CD4-positive, alpha-beta T cell treated with Interleukin-12 subunit alpha and Interleukin-12 subunit beta, for 1 hour (primary cell): ENCODE data around the gene GJC2.

ENCODE experiments used
- DNase-seq: peaks from one replicate; pipeline ENCODE4 v3.0.0-alpha.2; 2020

The GJC2 gene

DNA sequence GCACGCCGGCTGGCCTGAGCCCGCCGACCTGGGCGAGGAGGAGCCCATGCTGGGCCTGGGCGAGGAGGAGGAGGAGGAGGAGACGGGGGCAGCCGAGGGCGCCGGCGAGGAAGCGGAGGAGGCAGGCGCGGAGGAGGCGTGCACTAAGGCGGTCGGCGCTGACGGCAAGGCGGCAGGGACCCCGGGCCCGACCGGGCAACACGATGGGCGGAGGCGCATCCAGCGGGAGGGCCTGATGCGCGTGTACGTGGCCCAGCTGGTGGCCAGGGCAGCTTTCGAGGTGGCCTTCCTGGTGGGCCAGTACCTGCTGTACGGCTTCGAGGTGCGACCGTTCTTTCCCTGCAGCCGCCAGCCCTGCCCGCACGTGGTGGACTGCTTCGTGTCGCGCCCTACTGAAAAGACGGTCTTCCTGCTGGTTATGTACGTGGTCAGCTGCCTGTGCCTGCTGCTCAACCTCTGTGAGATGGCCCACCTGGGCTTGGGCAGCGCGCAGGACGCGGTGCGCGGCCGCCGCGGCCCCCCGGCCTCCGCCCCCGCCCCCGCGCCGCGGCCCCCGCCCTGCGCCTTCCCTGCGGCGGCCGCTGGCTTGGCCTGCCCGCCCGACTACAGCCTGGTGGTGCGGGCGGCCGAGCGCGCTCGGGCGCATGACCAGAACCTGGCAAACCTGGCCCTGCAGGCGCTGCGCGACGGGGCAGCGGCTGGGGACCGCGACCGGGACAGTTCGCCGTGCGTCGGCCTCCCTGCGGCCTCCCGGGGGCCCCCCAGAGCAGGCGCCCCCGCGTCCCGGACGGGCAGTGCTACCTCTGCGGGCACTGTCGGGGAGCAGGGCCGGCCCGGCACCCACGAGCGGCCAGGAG is 8.6 kb downstream of the GJC2 start:
- DNase-seq: no peak

DNA sequence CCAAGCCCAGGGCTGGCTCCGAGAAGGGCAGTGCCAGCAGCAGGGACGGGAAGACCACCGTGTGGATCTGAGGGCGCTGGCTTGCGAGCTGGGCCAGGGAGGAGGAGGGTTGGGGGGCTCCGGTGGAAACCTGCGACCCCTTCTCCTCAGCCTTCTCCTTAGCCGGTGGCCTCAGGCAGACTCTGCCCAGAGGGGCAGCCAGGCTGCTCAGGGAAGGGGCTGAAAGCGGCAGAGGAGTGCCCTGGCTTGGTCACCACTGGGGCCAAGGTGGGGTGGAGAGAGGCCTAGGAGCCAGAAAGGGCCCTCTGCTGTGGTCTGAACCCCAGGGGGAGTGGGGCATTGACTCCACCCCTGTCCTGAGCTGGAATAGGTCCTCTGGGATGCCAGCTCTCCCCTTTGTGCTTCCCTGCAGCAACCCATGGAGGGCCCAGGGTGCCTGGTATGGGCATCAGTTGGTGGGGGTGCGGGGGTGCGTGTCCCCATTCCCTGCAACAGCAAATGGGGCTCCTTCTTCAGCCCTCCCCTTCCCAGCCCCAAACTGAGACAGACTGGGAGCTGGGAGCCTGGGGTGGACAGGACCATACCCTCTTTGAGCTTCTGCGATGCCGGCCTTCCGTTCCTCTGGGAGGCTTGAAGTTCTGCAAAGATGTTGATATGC is 9.4 kb downstream of the GJC2 start:
- DNase-seq: no peak

DNA sequence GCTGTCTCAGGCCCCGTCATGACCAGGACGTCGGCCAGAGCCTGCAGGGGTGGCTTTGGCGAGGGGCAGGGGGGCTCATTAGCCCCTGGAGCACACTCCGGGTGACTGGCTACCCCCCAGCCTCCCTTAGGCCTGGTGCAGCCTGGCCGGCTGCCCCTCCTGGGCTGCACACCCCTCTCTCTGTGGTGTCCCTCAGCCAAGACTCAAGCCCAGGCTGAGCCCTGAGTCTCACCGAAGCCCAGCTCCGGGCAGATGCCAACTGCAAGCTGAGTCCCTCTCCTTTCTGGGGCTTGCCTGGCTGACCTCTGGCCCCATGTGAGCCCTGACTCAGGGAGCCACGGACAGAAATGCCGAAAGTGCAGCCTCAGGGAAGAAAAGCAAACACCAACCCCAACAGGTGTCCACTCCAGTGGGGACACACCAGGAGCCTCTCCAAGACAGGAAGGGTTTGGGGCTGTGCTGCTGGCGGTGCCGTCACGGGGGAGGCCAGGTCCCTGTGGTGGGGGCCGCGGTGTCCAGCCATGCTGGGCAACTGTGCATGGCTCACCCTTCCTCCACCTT is 10.6 kb downstream of the GJC2 start:
- no peak for DNase-seq

DNA sequence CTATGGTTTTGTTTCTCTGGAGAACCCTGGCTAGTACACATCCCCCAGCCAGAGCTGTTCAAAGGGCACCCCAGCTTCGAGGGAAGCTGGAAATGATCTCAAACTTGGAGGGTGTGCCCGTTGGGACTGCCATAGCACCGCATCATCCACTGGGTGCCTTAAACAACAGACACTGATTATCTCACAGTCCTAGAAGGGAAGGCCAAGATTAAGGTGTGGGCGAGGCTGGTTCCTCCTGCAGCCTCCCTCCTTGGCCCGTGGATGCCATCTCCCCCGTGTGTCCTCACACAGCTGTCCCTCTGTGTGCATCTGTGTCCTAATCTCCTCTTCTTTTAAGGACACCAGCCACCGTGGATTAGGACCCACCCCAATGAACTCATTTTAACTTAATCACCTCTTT is 11.6 kb downstream of the GJC2 start:
- no peak for DNase-seq

DNA sequence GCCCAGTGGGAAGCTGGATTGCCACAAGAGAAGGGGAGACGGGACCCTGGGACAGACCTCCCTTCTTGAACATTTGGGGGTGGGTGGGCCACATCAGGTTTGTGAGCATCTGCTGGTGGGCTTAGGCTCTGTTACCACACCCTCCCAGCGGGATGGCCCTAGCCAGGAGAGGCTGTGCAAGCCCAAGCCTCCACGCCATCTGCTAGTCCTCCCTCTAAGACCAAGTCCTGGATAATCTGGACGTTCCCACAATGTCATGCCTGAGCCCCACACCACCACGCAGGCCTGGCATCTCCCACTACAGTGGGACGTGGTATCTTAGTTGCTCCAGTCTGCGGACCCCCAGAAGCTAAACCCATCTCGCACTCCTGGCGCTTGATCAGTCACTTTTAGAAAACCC is 12.1 kb downstream of the GJC2 start:
- DNase-seq: no peak

DNA sequence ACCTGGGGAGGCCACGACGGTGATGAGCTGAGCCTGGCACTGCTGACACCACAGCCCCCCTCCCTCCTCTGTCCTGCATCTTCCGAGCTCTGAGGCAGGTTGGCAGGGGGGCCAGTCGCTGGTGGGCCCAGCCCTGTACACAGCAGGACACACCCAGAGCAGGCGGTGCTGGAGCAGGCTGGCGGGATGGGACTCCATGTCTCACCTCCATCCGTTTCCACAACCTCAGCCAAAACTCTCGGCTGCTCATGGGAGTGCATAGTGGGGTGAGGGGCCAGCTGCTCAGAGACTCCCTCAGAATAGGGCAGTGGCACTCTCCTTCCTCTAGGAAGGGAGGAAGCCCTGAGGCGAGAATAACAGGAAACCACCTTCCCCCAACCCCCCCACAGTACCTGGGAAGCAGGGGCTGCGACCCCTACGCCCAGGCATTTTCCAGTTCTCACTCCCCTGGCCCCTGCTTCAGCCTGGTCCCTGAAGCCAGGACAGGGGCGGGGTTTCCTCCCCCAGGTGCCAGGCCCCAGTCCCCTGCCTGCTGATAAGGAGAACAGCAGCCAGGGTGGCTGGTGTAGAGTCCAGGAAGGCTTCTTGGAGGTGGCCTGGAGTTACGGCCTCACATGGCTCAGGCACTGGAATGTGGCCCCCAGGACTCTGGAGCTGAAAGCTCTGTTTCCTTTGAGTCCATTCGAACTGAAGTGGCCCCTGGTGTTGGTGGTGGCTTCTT is 12.7 kb downstream of the GJC2 start:
- no peak for DNase-seq

DNA sequence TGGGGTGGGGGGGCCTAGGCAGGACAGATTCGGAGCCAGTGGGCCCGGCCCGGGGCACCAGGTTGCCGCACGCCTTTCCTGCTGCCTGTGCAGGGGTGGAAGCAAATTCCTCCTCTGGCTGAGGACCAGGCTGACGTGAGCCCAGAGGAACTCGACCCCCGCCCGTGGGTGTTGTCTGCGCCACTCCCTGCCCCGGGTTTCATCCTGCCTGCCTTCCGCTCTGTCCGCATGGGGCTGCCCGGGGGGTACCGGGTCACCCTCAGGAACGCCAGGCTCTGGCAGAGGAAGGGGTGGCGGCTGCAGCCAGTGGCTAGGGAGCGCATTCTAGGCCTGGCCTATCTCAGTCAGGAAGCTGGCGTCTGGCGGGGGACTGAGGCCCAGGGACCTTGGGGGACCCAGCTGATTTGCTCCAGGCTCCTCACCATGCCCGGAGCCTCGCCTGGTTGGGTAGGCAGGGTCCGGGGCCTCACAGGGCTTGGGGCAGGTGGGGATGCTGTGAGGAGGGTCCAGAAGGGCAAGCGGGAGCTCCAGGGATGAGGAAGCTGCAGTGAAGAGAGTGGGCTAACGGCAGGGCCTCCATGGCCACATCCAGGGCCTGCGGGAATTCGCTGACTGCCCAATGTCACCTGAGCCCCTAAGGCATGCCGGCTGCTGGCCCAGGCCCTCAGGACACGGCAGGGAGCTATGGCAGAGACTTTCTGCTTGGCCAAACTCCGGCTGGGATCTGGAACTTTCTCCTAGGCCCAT is 13.4 kb downstream of the GJC2 start:
- DNase-seq: no peak

DNA sequence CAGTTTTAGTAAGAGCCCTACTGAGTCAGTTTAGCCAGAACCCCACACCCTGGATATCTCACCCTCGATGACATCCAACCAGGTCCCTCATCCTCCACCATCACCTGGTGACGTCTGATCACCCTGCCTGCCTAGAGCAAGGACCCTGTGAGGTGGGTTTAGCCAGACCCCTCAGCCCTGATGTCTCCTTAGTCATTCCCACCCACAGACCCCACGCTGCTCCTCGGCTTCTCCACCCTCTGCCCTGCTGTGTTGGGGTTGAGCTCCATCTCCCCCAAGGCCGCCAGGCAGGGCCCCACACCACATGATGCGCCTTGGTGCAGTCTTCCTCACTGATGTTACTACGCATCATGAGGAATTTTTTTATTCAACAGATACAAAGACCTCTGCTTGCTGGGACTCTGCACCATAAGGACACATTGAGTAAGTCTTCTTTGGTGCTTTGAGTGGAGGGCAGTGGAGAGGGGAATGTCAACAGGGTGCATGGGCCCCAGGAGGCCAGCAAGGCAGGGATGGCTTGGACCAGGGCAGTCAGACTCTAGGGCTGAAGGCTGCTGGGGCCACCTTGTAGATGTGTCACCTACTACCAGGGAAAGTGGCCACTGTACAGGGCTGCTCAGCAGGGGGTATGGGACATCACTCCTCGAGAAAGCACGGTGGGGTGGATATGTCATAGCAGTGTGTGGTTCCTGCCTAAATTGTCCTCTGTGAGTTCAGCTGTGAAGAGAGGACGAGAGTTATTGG is 14.2 kb downstream of the GJC2 start:
- DNase-seq: no peak

DNA sequence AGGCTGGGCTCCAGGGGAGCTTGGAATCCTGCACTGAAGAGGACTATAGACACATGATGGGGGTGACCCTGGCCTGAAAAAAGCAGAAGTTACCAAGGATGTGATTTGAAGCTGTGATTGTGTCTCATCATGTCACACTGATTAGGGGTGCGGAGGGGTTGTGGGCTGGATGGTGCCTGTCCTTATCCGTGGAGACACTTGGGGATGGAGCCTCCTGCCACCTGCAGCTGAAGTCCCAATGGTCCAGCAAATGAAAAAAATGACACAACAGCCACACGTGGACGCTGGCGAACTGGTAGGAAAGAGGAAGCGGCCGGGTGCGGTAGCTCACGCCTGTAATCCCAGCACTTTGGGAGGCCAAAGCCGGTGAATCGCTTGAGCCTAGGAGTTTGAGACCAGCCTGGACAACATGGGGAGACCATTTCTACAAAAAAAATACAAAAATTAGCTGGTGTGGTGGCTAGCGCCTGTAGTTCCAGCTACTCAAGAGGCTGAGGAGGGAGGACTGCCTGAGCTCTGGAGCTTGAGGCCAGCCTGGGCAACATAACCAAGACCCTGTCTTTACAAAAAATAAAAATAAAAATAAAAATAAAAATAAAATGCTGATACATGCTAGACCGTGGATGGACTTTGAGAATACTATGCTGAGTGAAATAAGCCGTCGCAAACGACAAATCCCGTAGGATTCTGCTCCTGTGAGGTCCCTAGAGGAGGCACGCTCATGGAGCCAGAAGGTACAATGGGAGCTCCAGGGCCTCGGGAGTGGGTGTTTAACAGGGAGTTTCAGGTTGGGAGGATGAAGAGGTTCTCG is 15.0 kb downstream of the GJC2 start:
- no peak for DNase-seq

DNA sequence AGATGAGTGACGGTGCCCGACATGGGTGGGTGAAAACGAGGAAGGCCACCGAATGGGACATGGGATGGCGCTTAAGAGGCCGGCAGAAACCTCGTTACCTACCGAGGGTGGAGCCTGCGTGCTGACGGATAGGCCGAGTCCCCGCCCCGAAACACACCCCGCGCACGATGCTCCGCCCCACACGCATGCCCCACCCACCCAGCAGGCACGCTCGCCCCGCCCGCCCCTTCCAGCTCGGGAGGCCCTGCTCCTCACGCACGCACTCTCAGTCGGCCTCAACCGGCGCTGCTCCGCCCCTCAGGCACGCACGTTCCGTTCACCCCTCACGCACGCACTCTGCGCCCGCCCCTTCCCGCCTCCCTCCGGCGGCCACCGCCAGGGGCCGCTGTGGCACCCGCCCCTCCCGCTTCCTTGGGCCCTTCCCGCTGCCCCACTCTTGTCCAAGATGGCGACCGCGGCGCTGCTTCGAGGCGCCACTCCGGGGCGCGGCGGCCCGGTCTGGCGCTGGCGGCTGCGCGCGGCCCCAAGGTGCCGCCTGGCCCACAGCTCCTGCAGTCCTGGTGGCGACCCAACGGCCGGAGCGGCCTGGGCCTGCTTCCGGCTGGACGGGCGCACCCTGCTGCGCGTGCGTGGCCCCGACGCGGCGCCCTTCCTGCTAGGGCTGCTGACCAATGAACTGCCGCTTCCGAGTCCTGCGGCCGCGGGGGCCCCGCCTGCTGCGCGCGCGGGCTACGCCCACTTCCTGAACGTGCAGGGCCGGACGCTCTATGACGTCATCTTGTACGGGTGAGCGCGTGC is 15.8 kb downstream of the GJC2 start, which contains the start of gene IBA57:
Gene IBA57, plus strand, starts transcription at position 433 of the 798 bp plus-strand sequence. Its CDS starts 13 bp downstream, at position 446.
- DNase-seq: peak; percentile 100

DNA sequence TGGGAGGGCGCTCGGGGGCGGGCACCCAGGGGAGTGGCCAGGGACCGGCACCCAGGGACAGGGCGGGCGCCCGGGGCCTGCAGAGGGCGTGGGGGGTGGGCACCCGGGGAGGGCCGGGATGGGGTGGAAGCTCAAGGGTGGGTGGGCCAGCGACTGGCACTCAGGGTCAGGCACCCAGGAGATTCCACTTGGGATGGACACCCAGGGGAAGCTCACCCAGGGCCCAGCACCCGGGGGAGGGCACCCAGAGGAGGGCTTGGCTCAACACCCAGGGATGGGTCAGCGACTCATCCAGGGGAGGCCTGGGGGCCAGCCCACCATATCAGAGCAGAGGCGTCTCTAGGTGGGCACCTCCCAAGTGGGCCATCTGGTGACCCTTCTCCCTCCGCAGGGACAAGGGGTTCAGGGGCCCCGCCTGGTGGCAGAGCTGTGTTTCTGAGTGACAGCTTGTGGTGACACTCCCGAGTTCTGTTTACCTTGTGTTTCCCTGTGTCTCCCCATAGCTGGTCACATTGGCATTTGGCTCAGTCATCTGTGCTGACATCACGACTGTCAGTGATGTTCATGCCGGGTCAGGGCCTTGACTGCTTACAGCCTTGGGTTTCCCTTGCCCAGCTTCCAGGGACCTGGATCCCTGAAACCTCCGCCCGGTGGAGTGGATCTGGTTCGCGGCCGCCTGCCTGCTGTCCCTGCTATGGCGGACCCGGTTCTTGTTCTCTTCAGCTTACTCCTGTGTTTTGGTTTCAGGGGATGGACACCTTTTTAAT is 16.6 kb downstream of the GJC2 start:
- DNase-seq: peak; percentile 78

DNA sequence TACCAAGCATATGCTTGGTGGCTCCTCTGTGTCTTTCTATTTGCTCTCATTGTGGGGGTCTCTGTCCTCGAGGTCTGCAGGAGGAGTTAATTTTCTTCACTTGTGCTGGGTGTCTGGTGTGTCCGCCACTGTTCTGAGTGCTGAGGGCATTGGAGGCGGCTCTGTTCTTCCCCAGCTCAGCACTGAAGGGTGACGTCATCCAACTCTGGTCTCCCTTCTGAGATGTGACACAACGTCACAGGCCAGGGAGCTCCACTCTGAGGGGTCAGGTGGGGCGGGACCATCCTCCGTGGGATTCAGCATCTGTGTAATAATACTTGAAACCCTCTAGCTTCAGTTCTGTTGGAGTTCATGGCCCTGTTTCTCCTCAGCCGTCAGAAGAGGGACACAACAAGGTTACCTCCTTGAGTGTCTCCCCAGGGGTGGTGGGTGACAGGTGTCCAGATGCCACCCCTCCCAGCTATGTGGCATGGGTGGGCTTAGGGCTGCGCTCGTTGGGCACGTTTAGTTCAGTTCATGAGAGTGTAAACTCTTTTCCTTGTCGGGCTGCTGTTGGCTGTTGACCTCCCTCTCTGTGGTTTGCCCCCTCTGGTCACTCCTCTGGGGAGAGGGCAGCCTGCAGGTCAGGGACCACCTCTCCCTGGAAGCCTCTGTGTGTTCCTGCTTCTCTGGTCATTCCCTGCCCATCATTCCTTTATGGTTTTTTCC is 19.0 kb downstream of the GJC2 start:
- DNase-seq: no peak

DNA sequence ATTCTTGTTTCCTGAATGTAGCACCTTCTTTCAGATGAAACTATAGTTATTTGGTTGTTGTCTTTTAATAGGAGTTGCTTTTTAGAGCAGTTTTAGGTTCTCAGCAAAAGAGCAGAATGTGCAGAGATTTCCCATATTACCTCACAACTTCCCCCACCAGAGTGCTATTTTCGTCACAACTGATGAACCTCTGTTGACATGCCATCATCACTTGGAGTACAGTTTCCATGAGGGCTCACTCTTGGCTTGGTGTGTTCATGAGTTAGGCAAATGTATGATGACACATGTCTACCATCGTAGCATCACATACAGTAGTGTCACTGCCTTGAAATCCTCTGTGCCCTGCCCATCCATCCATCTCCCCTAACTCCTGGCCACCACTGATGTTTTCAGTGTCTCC is 19.6 kb downstream of the GJC2 start:
- no peak for DNase-seq

DNA sequence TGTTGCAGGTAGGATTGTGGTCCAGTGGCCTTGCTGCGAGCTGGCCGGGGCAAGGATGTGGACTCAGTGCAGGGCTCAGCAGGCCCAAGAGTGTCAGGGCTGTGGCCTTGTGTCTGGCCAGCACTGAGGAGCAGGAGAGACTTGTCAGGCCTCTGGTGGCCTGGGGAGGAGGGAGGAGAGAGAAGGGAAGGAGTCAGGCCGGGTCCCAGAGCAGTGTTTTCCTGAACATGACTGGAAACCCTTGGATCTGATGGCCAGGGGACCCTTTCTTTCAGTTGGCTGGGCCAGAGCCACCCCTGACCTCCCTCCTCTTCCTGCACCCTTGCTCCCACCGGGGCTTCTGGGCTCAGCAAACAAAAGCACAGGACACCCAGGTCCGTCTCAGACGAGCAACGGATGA is 20.9 kb downstream of the GJC2 start:
- no peak for DNase-seq

DNA sequence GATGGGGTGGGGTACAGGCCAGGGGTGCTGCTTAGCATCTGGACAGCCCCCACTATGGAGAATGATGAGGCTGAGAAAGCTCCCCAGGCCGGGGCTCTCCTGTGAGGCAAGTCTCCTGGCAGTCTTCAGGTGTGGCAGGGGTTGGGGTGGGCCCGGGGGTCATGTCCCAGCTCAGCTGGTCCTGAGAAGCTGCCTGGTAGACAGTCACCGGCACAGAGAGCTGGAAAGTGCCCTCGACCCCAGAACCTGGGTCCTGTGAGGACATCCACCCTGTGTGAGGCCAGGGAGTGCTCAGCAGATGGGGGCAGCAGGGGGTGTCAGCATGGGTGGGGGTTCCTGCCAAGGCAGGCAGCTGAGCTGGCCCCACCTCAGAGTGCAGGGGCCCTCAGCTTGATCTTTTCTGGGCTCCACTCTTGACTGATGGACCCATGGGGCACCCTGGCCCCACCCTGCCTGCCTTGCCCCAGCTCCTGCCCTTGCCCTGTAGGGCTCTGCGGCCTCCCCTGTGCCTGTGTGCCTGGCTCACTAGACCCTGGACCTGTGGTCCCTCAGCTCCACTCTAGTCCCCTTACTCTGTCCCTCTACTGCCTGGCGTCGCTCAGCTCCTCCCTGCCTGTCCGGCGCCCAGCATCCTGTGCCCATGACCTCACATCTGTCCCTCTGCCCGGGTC is 21.6 kb downstream of the GJC2 start:
- DNase-seq: no peak

DNA sequence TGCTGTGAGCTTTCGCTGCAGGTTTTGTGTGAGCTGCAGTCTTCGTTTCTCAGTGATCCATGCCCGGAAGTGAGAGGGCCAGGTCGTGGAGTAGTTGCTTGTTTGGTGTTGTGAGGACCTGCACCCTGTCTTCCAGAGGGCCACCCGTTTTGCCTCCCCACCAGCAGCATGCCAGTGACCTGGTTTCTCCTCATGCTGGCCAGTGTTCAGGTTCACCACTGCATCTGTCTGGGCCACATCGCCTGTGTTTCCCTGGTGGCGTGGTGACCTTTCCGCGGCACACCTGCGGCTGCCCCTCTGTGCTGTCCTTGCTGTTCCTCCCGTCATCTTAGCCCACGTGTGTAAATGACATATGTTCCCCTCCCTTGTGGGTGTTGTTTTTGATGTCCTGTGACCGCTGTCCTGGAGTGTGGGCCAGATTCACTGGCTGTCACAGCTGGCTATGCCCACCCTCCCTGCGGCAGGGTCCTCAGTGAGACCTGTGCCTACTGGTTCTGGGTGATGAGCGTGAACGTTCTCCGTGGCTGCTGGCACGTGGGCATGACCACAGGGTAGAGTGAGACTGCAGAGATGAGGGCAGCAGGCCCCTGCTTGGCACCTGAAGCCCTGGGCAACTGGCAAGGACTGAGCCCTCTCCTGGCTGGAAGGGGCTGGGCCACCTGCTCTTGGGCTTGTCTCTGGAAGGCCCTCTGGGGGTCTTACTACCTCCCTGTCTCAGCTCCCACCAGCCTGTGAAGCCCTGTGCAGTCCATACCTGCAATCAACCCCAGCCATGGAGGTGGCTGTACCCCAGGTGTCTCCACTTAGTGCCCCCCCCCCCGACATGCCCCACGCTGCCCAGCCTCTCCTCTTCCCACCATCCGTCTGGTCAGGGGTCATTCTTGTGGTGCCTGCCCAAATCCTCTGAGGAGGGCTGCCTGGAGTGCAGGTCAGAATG is 23.1 kb downstream of the GJC2 start:
- DNase-seq: no peak
